Ovary (tissue), 9 donors: Measurements from ENCODE around the gene SMARCD3. TPM values are rescaled to one million over a fixed set of nuclear protein-coding genes. Genes with fewer than 3 reads are reported as not detected.

ENCODE experiments used
- DNase-seq, 5 donors: peaks; one replicate each; pipeline ENCODE4 v3.0.0-alpha.2; 2019 to 2020
- H3K27ac ChIP-seq, 2 donors: fragments of 200-600 bp; one replicate each; pipeline versions ENCODE4 v1.5.1 to v1.8.0; 2019 to 2022
- H3K27me3 ChIP-seq: fragments of 200-600 bp; one replicate; pipeline ENCODE4 v1.8.0; 2022
- H3K36me3 ChIP-seq: fragments of 200-600 bp; sonication (generic); one replicate; pipeline ENCODE4 v1.5.1; 2019
- H3K4me1 ChIP-seq: one replicate; pipeline ENCODE4 v1.8.1; 2013; ENCODE audit warnings: mild to moderate bottlenecking, moderate library complexity; ENCODE audit not compliant: insufficient read depth
- H3K4me3 ChIP-seq: fragments of 200-600 bp; sonication (generic); one replicate; pipeline ENCODE4 v1.5.1; 2017
- H3K9me3 ChIP-seq, 2 donors: fragments of 200-600 bp in 1 of 2; sonication (generic) in 1 of 2; one replicate each; pipeline versions ENCODE4 v1.5.1 to v1.8.1; 2013 to 2019; ENCODE audit warnings: mild to moderate bottlenecking in 1 of 2, moderate library complexity in 1 of 2
- CTCF ChIP-seq, 3 donors: fragments of 450-650 bp in 2 of 3; fragments of 200-600 bp in 1 of 3; IDR thresholded peaks; one replicate each; pipeline versions ENCODE4 v1.5.1 to v1.8.0; 2016 to 2022; ENCODE audit warnings: antibody characterized with exemption in 3 of 3, mild to moderate bottlenecking in 1 of 3
- EP300 ChIP-seq: sonication (generic); formaldehyde crosslinking; IDR thresholded peaks from one replicate; pipeline ENCODE4 v1.6.1; 2017; ENCODE audit warnings: antibody characterized with exemption
- POLR2A ChIP-seq: fragments of 450-650 bp; IDR thresholded peaks from one replicate; pipeline ENCODE4 v1.6.1; 2017; ENCODE audit warnings: antibody characterized with exemption, mild to moderate bottlenecking, moderate library complexity
- WGBS, 3 donors: extraction: QIAGEN DNeasy Blood & Tissue Kit in 1 of 3; methylation state at CpG; one replicate each; pipeline versions ENCODE4 v1.1.5 to v1.1.7; 2013 to 2017; 5-methylcytosine and 5-hydroxymethylcytosine counted together
- intact Hi-C, 4 donors: fragments of 100-400 bp; cut with DNase I; formaldehyde crosslinking; loops; one replicate each; pipeline versions ENCODE4 v1.11.0 to v1.15.1; 2022 to 2023
- polyA plus RNA-seq, 2 donors: library from polyadenylated mRNA; stranded (reverse); fragments of 200-250 nt in 1 of 2; fragments of 350-450 nt in 1 of 2; fragmentation: Illumina TruSeq in 1 of 2; extraction: RNeasy Lipid Tissue Mini Kit (QIAGEN cat#74804) in 1 of 2; gene quantifications; one replicate each; pipeline ENCODE4 v1.2.3, GENCODE V29; 2013 to 2014
- total RNA-seq, 7 donors: library from RNA; depleted of rRNA in 2 of 7; stranded (reverse); fragments of >200 nt in 2 of 7; fragmentation: NEBNext Ultra II Directional in 3 of 7; extraction: Animal tissue kit (Norgen Biotek cat#: 25700) in 3 of 7; gene quantifications; one replicate each; pipeline versions ENCODE4 v1.1.0 to v1.2.4, GENCODE V29; 2016 to 2023
- donor health status: DM: no; HTN: no; CAD: no; lungs with moderate emphysema.
- donor health status: DM: no; HTN: no; CAD: no.
- donor health status: Bipolar disorder and iron deficiency.
- donor health status: DM: yes; HTN: yes; CAD: no.
- donor health status: DM: no; HTN: no; CAD: no.
- donor health status: DM: yes; HTN: yes; CAD: no.

SMARCD3 gene
- total and polyA plus RNA-seq, 9 donors, result 30.2 to 203 (median 97.0) TPM

GRCh38 chr7:151255390-151255789 lies 6.9 kb upstream of the SMARCD3 start:
- no peak overlapping the region for H3K4me3 ChIP-seq
- H3K27me3 ChIP-seq, result no peaks in the 10 kb centered on the region
- WGBS, 3 donors, result 21 to 38% (median 23%) methylated on average over 7 of the region's 7 CpGs
- DNase-seq, result no peak
- H3K36me3 ChIP-seq, result no peaks in the 10 kb centered on the region
- TF ChIP-seq EP300, result no peak
- TF ChIP-seq CTCF (IDR thresholded peaks at IDR 0.05), result no peak
- no peak for TF ChIP-seq POLR2A
- intact Hi-C loops, result no loop called here
- H3K9me3 ChIP-seq, result no peaks in the 10 kb centered on the region
- no peak overlapping the region for H3K27ac ChIP-seq
- peaks cover 13% of the 10 kb centered on the region for H3K4me1 ChIP-seq

GRCh38 chr7:151254851-151255250 lies 6.4 kb upstream of the SMARCD3 start:
- WGBS, 3 donors, result 65 to 77% (median 70%) methylated on average over 11 of the region's 11 CpGs
- no peak for DNase-seq
- intact Hi-C loops, result loop anchor here in 1 of 4 donors (5.0 kb wide), 1 partner anchor 47 kb away; no protein-coding TSS in a partner anchor
- Histone ChIP-seq H3K36me3 (no peaks in the 10 kb centered on the region), H3K27ac (no peak overlapping the region), H3K9me3 (no peaks in the 10 kb centered on the region), H3K27me3 (no peaks in the 10 kb centered on the region), H3K4me3 (no peak overlapping the region), H3K4me1 (peaks cover 19% of the 10 kb centered on the region)
- TF ChIP-seq CTCF (IDR thresholded peaks at IDR 0.05) (no peak), EP300 (no peak), POLR2A (no peak)

GRCh38 chr7:151254316-151254715 lies 5.8 kb upstream of the SMARCD3 start:
- H3K4me1 ChIP-seq, result peaks cover 22% of the 10 kb centered on the region
- H3K9me3 ChIP-seq, result no peaks in the 10 kb centered on the region
- DNase-seq, result no peak
- 75 to 82% (median 79%) methylated on average over 6 to 7 of the region's 7 CpGs for WGBS, 3 donors
- no peaks in the 10 kb centered on the region for H3K27me3 ChIP-seq
- no peak for TF ChIP-seq CTCF (IDR thresholded peaks at IDR 0.05)
- no peak for TF ChIP-seq EP300
- TF ChIP-seq POLR2A, result no peak
- intact Hi-C loops, result loop anchor here in 1 of 4 donors (5.0 kb wide), 1 partner anchor 48 kb away; no protein-coding TSS in a partner anchor
- no peak overlapping the region for H3K27ac ChIP-seq
- H3K4me3 ChIP-seq, result no peak overlapping the region
- H3K36me3 ChIP-seq, result no peaks in the 10 kb centered on the region

GRCh38 chr7:151252961-151253711 lies 4.6 kb upstream of the SMARCD3 start:
- Histone ChIP-seq H3K36me3 (no peaks in the 10 kb centered on the region), H3K4me3 (no peak overlapping the region), H3K4me1 (peaks cover 22% of the 10 kb centered on the region), H3K27me3 (no peaks in the 10 kb centered on the region), H3K9me3 (no peaks in the 10 kb centered on the region), H3K27ac (peak overlapping the region in 1 of 2 donors; percentile 99)
- intact Hi-C loops, result loop anchor here in 1 of 4 donors (5.0 kb wide), 1 partner anchor 49 kb away; no protein-coding TSS in a partner anchor
- WGBS, 3 donors, result 40 to 52% (median 42%) methylated on average over 16 to 17 of the region's 17 CpGs
- DNase-seq, result peak in 1 of 5 donors; percentile 39
- no peak for TF ChIP-seq POLR2A
- no peak for TF ChIP-seq CTCF (IDR thresholded peaks at IDR 0.05)
- no peak for TF ChIP-seq EP300
